ENCODE results near the gene SOCS1. TPM values are rescaled to one million over a fixed set of nuclear protein-coding genes. Genes with fewer than 3 reads are reported as not detected.

SOCS1 gene
- total RNA-seq, 4 donors from 2014 or later, result 5.3 to 10.5 (median 6.9) TPM

DNA sequence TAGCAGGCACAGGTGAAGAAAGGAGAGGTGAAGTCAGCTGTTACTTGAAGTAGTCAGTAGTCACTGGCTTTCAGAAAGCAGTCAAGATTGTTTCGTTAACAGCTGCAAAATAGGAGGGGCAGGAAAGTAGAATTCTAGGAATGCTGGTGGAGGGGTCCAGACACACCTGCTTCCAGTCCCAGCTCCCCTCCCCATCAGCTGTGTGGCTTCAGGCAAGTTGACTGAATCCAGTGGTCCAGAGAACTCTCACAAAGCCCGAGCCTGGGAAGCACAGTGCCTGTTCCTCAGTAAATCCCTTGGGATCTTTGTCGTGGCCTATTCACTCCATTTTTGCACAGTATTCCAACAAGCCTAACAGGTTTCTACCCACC, 4.6 kb upstream of the SOCS1 start:
- Histone ChIP-seq H3K27ac (no peak overlapping the region), H3K9me3 (no peaks in the 10 kb centered on the region), H3K27me3 (no peaks in the 10 kb centered on the region), H3K4me1 (peaks cover 0 to 29% (median 4%) of the 10 kb centered on the region in 3 donors), H3K4me3 (no peak overlapping the region), H3K36me3 (no peaks in the 10 kb centered on the region)
- no peak for ATAC-seq
- WGBS, 2 donors (ENCODE audit: low coverage in 1 of 2), result 81 to 88% methylated on average over 1 to 3 of the region's 3 CpGs
- TF ChIP-seq EP300 (IDR thresholded peaks at IDR 0.05) (no peak), POLR2A (IDR thresholded peaks at IDR 0.05) (no peak), POLR2AphosphoS5 (IDR thresholded peaks at IDR 0.05) (no peak)
- TF ChIP-seq, protein P1, sequence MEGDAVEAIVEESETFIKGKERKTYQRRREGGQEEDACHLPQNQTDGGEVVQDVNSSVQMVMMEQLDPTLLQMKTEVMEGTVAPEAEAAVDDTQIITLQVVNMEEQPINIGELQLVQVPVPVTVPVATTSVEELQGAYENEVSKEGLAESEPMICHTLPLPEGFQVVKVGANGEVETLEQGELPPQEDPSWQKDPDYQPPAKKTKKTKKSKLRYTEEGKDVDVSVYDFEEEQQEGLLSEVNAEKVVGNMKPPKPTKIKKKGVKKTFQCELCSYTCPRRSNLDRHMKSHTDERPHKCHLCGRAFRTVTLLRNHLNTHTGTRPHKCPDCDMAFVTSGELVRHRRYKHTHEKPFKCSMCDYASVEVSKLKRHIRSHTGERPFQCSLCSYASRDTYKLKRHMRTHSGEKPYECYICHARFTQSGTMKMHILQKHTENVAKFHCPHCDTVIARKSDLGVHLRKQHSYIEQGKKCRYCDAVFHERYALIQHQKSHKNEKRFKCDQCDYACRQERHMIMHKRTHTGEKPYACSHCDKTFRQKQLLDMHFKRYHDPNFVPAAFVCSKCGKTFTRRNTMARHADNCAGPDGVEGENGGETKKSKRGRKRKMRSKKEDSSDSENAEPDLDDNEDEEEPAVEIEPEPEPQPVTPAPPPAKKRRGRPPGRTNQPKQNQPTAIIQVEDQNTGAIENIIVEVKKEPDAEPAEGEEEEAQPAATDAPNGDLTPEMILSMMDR (IDR thresholded peaks at IDR 0.05), result no peak

DNA sequence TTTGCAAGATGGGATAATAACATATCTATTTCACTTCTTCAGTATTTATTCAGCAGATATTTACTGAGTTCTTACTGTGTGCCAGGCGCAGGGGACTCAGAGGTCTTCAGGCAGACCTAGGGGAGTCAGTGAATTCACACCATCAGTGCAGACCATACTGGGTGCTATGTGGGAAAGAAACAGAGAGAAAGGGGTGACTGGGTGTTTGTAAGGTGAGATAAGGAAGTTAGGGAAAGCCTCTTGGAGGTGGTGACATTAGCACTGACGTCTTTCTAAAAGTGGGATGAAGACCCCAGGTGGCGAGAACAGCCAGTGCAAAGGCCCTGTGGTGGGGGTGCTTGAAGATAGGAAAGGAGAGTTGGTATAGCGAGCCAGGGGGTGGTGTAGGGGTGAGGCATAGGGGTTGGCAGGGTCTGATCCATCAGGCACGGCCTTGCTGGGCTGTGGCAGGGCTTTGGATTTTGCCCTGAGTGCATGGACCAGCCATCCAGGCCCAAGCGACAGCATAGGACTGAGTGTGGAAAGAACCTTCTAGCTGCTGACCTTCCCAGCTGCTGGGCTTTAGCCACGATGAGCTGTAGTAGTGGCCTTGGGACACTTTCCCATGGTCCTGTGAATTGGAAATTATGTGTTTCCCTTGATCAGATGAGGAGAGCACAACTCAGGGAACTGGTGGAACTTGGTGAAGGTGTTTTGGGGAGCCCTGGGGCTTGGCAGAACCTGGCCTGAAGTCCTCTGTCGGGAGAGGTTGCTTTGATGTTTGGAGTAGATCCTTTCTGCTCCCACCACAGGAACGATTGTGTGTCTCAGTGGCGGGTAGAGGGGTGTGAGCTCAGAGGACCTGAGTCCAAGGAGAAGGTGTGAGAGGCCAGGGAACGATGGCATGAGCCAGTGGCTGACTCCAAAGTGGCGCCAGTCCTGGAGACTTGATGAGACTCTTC, 3.9 kb upstream of the SOCS1 start:
- Histone ChIP-seq H3K27me3 (no peaks in the 10 kb centered on the region), H3K4me1 (peaks cover 0 to 36% (median 4%) of the 10 kb centered on the region in 3 donors), H3K4me3 (no peak overlapping the region), H3K36me3 (no peaks in the 10 kb centered on the region), H3K27ac (peak overlapping the region in 1 of 4 donors; percentile 5), H3K9me3 (no peaks in the 10 kb centered on the region)
- no peak for TF ChIP-seq EP300 (IDR thresholded peaks at IDR 0.05)
- TF ChIP-seq, protein P1 (IDR thresholded peaks at IDR 0.05), result no peak
- 92 to 100% methylated on average over 1 to 8 of the region's 12 CpGs for WGBS, 2 donors (ENCODE audit: low coverage in 1 of 2)
- ATAC-seq, result no peak

DNA sequence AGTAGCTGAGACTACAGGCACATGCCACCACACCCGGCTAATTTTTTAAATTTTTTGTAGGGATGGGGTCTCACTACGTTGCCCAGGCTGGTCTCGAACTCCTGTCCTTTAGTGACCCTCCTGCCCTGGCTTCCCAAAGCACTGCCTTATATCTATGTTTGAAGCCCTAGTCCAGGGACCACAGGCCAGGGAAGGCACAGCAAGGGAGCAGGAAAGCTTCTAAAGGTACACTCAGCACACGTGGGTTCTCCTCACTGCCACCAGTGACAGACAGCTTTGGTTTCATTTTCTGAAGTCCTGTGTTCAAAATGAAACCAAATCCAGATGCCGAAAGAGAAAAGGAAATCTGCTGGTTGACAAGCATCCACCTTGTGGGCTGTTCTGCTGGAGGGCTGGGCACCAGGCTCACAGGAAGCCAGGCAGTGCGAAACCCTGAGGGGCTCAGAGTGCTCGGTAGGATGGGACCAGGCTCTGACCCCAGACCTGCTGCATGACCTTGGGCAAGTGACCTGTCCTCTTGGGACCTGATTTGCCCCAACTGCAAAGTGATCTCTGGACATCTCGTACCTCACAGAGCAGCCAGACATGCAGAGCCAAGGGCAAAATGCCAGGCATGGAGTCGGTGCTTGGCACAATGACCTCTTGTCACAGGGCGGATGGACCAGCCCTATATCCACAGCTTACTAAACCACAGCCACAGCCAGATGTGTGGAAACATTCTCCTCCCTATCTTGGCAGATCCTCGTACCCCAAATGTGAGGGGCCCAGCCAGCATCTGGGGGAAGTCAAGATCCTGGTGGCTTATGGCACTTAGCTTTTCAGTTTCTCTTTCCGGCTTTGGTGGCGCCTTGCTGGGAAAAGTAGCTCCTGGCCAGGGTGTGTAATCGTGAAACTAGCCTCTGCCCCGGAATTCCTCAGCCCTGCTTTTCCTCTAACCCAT, 2.8 kb upstream of the SOCS1 start:
- Histone ChIP-seq H3K27me3 (no peaks in the 10 kb centered on the region), H3K4me3 (peak overlapping the region in 1 of 2 donors; percentile 0), H3K36me3 (no peaks in the 10 kb centered on the region), H3K27ac (peak overlapping the region in 2 of 4 donors; percentile 5 to 45), H3K9me3 (no peaks in the 10 kb centered on the region), H3K4me1 (peaks cover 0 to 47% (median 4%) of the 10 kb centered on the region in 3 donors)
- TF ChIP-seq, protein P1 (IDR thresholded peaks at IDR 0.05), result no peak
- TF ChIP-seq POLR2A (IDR thresholded peaks at IDR 0.05), result no peak
- no peak for ATAC-seq
- 15 to 35% methylated on average over 4 to 5 of the region's 15 CpGs for WGBS, 2 donors (ENCODE audit: low coverage in 1 of 2)

DNA sequence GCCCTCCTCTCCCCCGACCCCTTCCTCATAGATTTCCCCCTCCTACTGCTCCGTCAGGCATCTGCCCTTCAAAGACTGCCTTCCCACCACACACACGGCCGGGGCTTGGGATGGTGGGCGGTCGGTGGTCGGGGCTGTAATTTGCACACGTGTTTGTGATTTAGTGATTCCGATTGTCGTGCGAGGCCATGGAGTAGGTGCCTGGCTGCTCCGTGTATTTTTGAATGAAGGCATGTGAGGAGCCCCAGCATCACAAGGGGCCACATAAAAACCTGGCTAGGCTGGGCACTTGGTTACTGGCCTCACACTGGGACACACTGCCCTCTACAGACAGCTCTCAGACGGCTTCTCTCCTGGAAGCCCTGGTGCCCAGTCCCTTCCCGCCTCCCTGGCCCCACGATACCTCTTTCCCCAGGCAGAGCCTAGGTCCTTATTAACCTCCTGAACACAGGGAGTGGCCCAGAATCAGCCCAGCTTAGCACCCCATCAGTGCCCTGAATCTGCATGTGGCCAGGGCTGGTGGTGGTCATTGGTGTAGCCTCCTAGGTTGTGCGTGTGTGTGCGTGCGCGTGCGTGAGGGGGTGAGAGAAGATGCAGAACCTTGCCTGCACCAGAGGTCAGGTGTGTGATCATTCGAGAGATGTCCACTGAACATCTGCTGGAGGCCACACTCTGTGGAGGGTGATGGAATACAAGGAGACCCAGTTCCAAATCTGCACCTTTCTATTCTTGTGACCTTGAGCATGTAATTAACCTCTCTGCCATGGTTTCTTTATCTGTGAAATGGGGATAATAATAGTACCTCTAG, 1.3 kb upstream of the SOCS1 start:
- no peaks in the 10 kb centered on the region for H3K27me3 ChIP-seq
- WGBS, 2 donors (ENCODE audit: low coverage in 1 of 2), result 0% methylated on average over 3 of the region's 21 CpGs; no CpG with 5 or more reads in 1 of the 2 donors
- no peaks in the 10 kb centered on the region for H3K9me3 ChIP-seq
- peak; percentile 51 for ATAC-seq
- peak overlapping the region; percentile 69 to 80 for H3K4me3 ChIP-seq
- peak overlapping the region; percentile 78 to 97 (median 91) for H3K27ac ChIP-seq
- peaks cover 0 to 60% (median 4%) of the 10 kb centered on the region in 3 donors for H3K4me1 ChIP-seq
- H3K36me3 ChIP-seq, result no peaks in the 10 kb centered on the region
- no peak for TF ChIP-seq POLR2A (IDR thresholded peaks at IDR 0.05)
- TF ChIP-seq, protein P1 (IDR thresholded peaks at IDR 0.05), result peak; percentile 45 to 84 (median 72)
- no peak for TF ChIP-seq EP300 (IDR thresholded peaks at IDR 0.05)
- peak; percentile 9 for TF ChIP-seq POLR2AphosphoS5 (IDR thresholded peaks at IDR 0.05)

All from gastroesophageal sphincter (tissue), 4 donors.